Trophoblast cell (in vitro differentiated cells and primary cell): Measurements from ENCODE around the gene COL13A1.

ENCODE experiments used
- DNase-seq, 2 donors: peaks; one replicate each; pipeline ENCODE4 v3.0.0-alpha.2; 2016
- H2AFZ ChIP-seq: 2 replicates; pipeline ENCODE4 v1.6.1; 2013; ENCODE audit warnings: low read length, moderate library complexity, mild to moderate bottlenecking; ENCODE audit not compliant: insufficient read depth, poor library complexity
- H2AK5ac ChIP-seq: 2 replicates; pipeline ENCODE4 v1.6.1; 2013; ENCODE audit warnings: mild to moderate bottlenecking, low read length
- H2BK120ac ChIP-seq: 2 replicates; pipeline ENCODE4 v1.6.1; 2013; ENCODE audit warnings: low read length, mild to moderate bottlenecking, moderate library complexity; ENCODE audit not compliant: insufficient read depth, poor library complexity
- H2BK12ac ChIP-seq: 2 replicates; pipeline ENCODE4 v1.6.1; 2013; ENCODE audit warnings: mild to moderate bottlenecking, low read length, moderate library complexity
- H2BK5ac ChIP-seq: 2 replicates; pipeline ENCODE4 v1.6.1; 2013; ENCODE audit warnings: low read length, low read depth, moderate library complexity, mild to moderate bottlenecking; ENCODE audit not compliant: poor library complexity
- H3K14ac ChIP-seq: 2 replicates; pipeline ENCODE4 v1.6.1; 2013; ENCODE audit warnings: mild to moderate bottlenecking, low read length
- H3K18ac ChIP-seq: 2 replicates; pipeline ENCODE4 v1.6.1; 2013; ENCODE audit warnings: mild to moderate bottlenecking, low read length
- H3K23ac ChIP-seq: 2 replicates; pipeline ENCODE4 v1.6.1; 2013; ENCODE audit warnings: low read length
- H3K27ac ChIP-seq: 2 replicates; pipeline ENCODE4 v1.5.1; 2013; ENCODE audit warnings: low read depth, mild to moderate bottlenecking, inconsistent platforms, low read length, moderate library complexity
- H3K27me3 ChIP-seq: 2 replicates; pipeline ENCODE4 v1.6.1; 2013; ENCODE audit warnings: inconsistent platforms, mild to moderate bottlenecking, low read length, moderate library complexity; ENCODE audit not compliant: insufficient read depth
- H3K36me3 ChIP-seq, 2 experiments: 1 replicate in 1 of 2; 2 replicates in 1 of 2; pipeline ENCODE4 v1.6.1; 2013; ENCODE audit warnings: low read length in 2 of 2, mild to moderate bottlenecking in 2 of 2, moderate library complexity in 1 of 2; ENCODE audit not compliant: insufficient read depth in 2 of 2, control insufficient read depth in 1 of 2
- H3K4ac ChIP-seq: 2 replicates; pipeline ENCODE4 v1.6.1; 2013; ENCODE audit warnings: low read depth, mild to moderate bottlenecking, low read length, moderate library complexity
- H3K4me1 ChIP-seq, 2 experiments: 1 replicate in 1 of 2; 2 replicates in 1 of 2; pipeline ENCODE4 v1.6.1; 2013; ENCODE audit warnings: low read length in 2 of 2, mild to moderate bottlenecking in 2 of 2, moderate library complexity in 1 of 2; ENCODE audit not compliant: insufficient read depth in 2 of 2, control insufficient read depth in 1 of 2
- H3K4me2 ChIP-seq: 2 replicates; pipeline ENCODE4 v1.6.1; 2013; ENCODE audit warnings: inconsistent platforms, mild to moderate bottlenecking, low read length, moderate library complexity
- H3K4me3 ChIP-seq: 2 replicates; pipeline ENCODE4 v1.5.1; 2013; ENCODE audit warnings: mild to moderate bottlenecking, low read depth, low read length, inconsistent platforms
- H3K79me1 ChIP-seq: one replicate; pipeline ENCODE4 v1.6.1; 2013; ENCODE audit warnings: low read length
- H3K79me2 ChIP-seq: 2 replicates; pipeline ENCODE4 v1.6.1; 2013; ENCODE audit warnings: low read length, mild to moderate bottlenecking; ENCODE audit not compliant: control insufficient read depth, insufficient read depth, poor library complexity
- H3K9ac ChIP-seq: 2 replicates; pipeline ENCODE4 v1.6.1; 2013; ENCODE audit warnings: mild to moderate bottlenecking, low read length
- H3K9me3 ChIP-seq: 2 replicates; pipeline ENCODE4 v1.6.1; 2013; ENCODE audit warnings: low read depth, mild to moderate bottlenecking, control low read depth, inconsistent platforms, low read length; ENCODE audit not compliant: insufficient read depth
- H4K12ac ChIP-seq: 2 replicates; pipeline ENCODE4 v1.6.1; 2013; ENCODE audit warnings: low read depth, mild to moderate bottlenecking, low read length, moderate library complexity
- H4K8ac ChIP-seq: 2 replicates; pipeline ENCODE4 v1.6.1; 2013; ENCODE audit warnings: low read depth, mild to moderate bottlenecking, low read length, moderate library complexity
- H4K91ac ChIP-seq: one replicate; pipeline ENCODE4 v1.6.1; 2013; ENCODE audit warnings: low read depth, mild to moderate bottlenecking, low read length, moderate library complexity
- WGBS: extraction: QIAGEN DNeasy Blood & Tissue Kit; methylation state at CpG from one replicate; pipeline ENCODE4 v1.1.7; 2013; ENCODE audit warnings: missing lambda C conversion rate; ENCODE audit not compliant: insufficient read length, insufficient coverage; ENCODE audit errors: extremely low coverage; 5-methylcytosine and 5-hydroxymethylcytosine counted together

Gene COL13A1

GRCh38 chr10:69810675-69811397 lies 9.1 kb downstream of the COL13A1 start:
- Histone ChIP-seq H3K4me2 (no peak overlapping the region), H3K79me1 (no peaks in the 10 kb centered on the region), H3K36me3 (no peaks in the 10 kb centered on the region), H2BK12ac (no peak overlapping the region), H3K4me1 (no peaks in the 10 kb centered on the region), H4K8ac (no peak overlapping the region), H2AFZ (no peak overlapping the region), H3K4ac (no peak overlapping the region), H3K23ac (no peak overlapping the region), H3K27ac (no peak overlapping the region), H3K27me3 (peaks cover 2% of the 10 kb centered on the region), H3K4me3 (no peak overlapping the region), H3K79me2 (no peaks in the 10 kb centered on the region), H3K9me3 (no peaks in the 10 kb centered on the region), H4K12ac (no peak overlapping the region), H3K9ac (no peak overlapping the region), H2BK5ac (no peak overlapping the region), H3K14ac (no peak overlapping the region), H2BK120ac (no peak overlapping the region), H4K91ac (no peak overlapping the region), H2AK5ac (no peak overlapping the region), H3K18ac (no peak overlapping the region)
- DNase-seq: no peak
- WGBS: no CpG with 5 or more reads among the region's 12 CpGs

- Histone ChIP-seq H3K36me3 (no peaks in the 10 kb centered on the region), H3K14ac (no peak overlapping the region), H3K79me1 (no peaks in the 10 kb centered on the region), H4K12ac (no peak overlapping the region), H3K18ac (no peak overlapping the region), H3K4me1 (no peaks in the 10 kb centered on the region), H4K8ac (no peak overlapping the region), H3K27ac (no peak overlapping the region), H3K79me2 (no peaks in the 10 kb centered on the region), H3K4me2 (no peak overlapping the region), H2BK12ac (no peak overlapping the region), H3K9ac (no peak overlapping the region), H2AFZ (no peak overlapping the region), H4K91ac (no peak overlapping the region), H3K23ac (no peak overlapping the region), H2AK5ac (no peak overlapping the region), H3K27me3 (no peaks in the 10 kb centered on the region), H3K4ac (no peak overlapping the region), H2BK5ac (no peak overlapping the region), H3K4me3 (no peak overlapping the region), H3K9me3 (peaks cover 3% of the 10 kb centered on the region), H2BK120ac (no peak overlapping the region)
- WGBS: no CpG with 5 or more reads among the region's 4 CpGs
- no peak for DNase-seq
These were observed 11.9 kb downstream of the COL13A1 start for GRCh38 chr10:69813632-69814031.

GRCh38 chr10:69814251-69814650 lies 12.5 kb downstream of the COL13A1 start:
- H2AK5ac ChIP-seq: no peak overlapping the region
- no peak overlapping the region for H3K14ac ChIP-seq
- no peaks in the 10 kb centered on the region for H3K79me1 ChIP-seq
- no peak overlapping the region for H3K4me3 ChIP-seq
- no peak overlapping the region for H3K23ac ChIP-seq
- H3K4ac ChIP-seq: no peak overlapping the region
- H3K18ac ChIP-seq: no peak overlapping the region
- no peak overlapping the region for H2BK120ac ChIP-seq
- H3K27ac ChIP-seq: no peak overlapping the region
- H2AFZ ChIP-seq: no peak overlapping the region
- H3K4me2 ChIP-seq: no peak overlapping the region
- no peak overlapping the region for H4K8ac ChIP-seq
- H3K9ac ChIP-seq: no peak overlapping the region
- H4K91ac ChIP-seq: no peak overlapping the region
- DNase-seq: no peak
- no peak overlapping the region for H2BK12ac ChIP-seq
- no peak overlapping the region for H2BK5ac ChIP-seq
- no peak overlapping the region for H4K12ac ChIP-seq
- peaks cover 3% of the 10 kb centered on the region for H3K9me3 ChIP-seq
- H3K4me1 ChIP-seq: no peaks in the 10 kb centered on the region
- no peaks in the 10 kb centered on the region for H3K79me2 ChIP-seq
- H3K27me3 ChIP-seq: no peaks in the 10 kb centered on the region
- no peaks in the 10 kb centered on the region for H3K36me3 ChIP-seq
- no CpG with 5 or more reads among the region's 2 CpGs for WGBS

- Histone ChIP-seq H3K27me3 (no peaks in the 10 kb centered on the region), H3K36me3 (no peaks in the 10 kb centered on the region), H3K4me1 (no peaks in the 10 kb centered on the region), H3K27ac (no peak overlapping the region), H3K18ac (no peak overlapping the region), H2BK120ac (no peak overlapping the region), H3K4ac (no peak overlapping the region), H3K4me2 (no peak overlapping the region), H3K79me1 (no peaks in the 10 kb centered on the region), H2BK5ac (no peak overlapping the region), H3K4me3 (no peak overlapping the region), H3K23ac (no peak overlapping the region), H2AK5ac (no peak overlapping the region), H3K9me3 (peaks cover 3% of the 10 kb centered on the region), H3K79me2 (no peaks in the 10 kb centered on the region), H3K9ac (no peak overlapping the region), H2AFZ (no peak overlapping the region), H4K91ac (no peak overlapping the region), H4K12ac (no peak overlapping the region), H4K8ac (no peak overlapping the region), H3K14ac (no peak overlapping the region), H2BK12ac (no peak overlapping the region)
- no peak for DNase-seq
- WGBS: no CpG with 5 or more reads among the region's 6 CpGs
These were observed 13.4 kb downstream of the COL13A1 start for GRCh38 chr10:69815104-69815503.
